ENCODE data around the gene SPRN. TPM values are rescaled to one million over a fixed set of nuclear protein-coding genes. Genes with fewer than 3 reads are reported as not detected.
"Not testable (repeated sequence)": the region's sequence is repeated elsewhere in the genome, so short reads cannot be mapped to it uniquely, and the experiment has no call there.

Gene SPRN
- polyA plus RNA-seq, 1 donor: 4.5 TPM

GRCh38 chr10:133457100-133457841, 32.8 kb upstream of the SPRN start:
- DNase-seq: no peak

GRCh38 chr10:133456041-133456951, 31.9 kb upstream of the SPRN start:
- DNase-seq: no peak

- DNase-seq: no peak
These were observed 31.2 kb upstream of the SPRN start for GRCh38 chr10:133455611-133456031.

- no peak for DNase-seq
These were observed 30.8 kb upstream of the SPRN start for GRCh38 chr10:133455196-133455595.

- no peak for DNase-seq
These were observed 29.9 kb upstream of the SPRN start for GRCh38 chr10:133454204-133454893.

- no peak for DNase-seq
These were observed 29.2 kb upstream of the SPRN start, which contains the start of gene SCART1 for GRCh38 chr10:133453516-133454203. Gene SCART1 (plus strand): TSS chr10:133453945. CDS start chr10:133453998, 53 bp downstream.

GRCh38 chr10:133452453-133452852, 28.0 kb upstream of the SPRN start:
- no peak for DNase-seq

GRCh38 chr10:133451346-133451745, 26.9 kb upstream of the SPRN start:
- DNase-seq: no peak

GRCh38 chr10:133448120-133448519, 23.7 kb upstream of the SPRN start:
- DNase-seq: no peak

GRCh38 chr10:133446979-133447378, 22.6 kb upstream of the SPRN start:
- DNase-seq: no peak

GRCh38 chr10:133445751-133446708, 21.6 kb upstream of the SPRN start:
- no peak for DNase-seq

GRCh38 chr10:133445268-133445732, 20.9 kb upstream of the SPRN start:
- no peak for DNase-seq

- DNase-seq: no peak
These were observed 20.2 kb upstream of the SPRN start for GRCh38 chr10:133444342-133445267.

- no peak for DNase-seq
These were observed 18.8 kb upstream of the SPRN start for GRCh38 chr10:133442967-133443924.

GRCh38 chr10:133442191-133442966, 18.0 kb upstream of the SPRN start:
- no peak for DNase-seq

GRCh38 chr10:133441780-133442179, 17.4 kb upstream of the SPRN start:
- no peak for DNase-seq

- DNase-seq: not testable (repeated sequence)
These were observed 16.9 kb upstream of the SPRN start for GRCh38 chr10:133441356-133441755.
